Skeletal muscle satellite cell (primary cell): Measurements from ENCODE around the gene FEZ2.
A peak's percentile ranks its signal among the peaks of the same experiment; 100 is the strongest.

Experiments
- H3K27me3 ChIP-seq: 2 replicates; pipeline ENCODE4 v1.7.0; 2013; ENCODE audit warnings: low read length; ENCODE audit not compliant: control insufficient read depth, insufficient read depth
- H3K36me3 ChIP-seq: 2 replicates; pipeline ENCODE4 v1.7.0; 2013; ENCODE audit warnings: mild to moderate bottlenecking, control low read depth, low read length; ENCODE audit not compliant: insufficient read depth
- H3K4me1 ChIP-seq: 2 replicates; pipeline ENCODE4 v1.7.0; 2013; ENCODE audit warnings: low read length; ENCODE audit not compliant: control insufficient read depth, insufficient read depth
- H3K4me2 ChIP-seq: 2 replicates; pipeline ENCODE4 v1.7.0; 2013; ENCODE audit warnings: mild to moderate bottlenecking, low read length
- H3K4me3 ChIP-seq: 2 replicates; pipeline ENCODE4 v1.7.0; 2013; ENCODE audit warnings: low read length
- H3K9ac ChIP-seq: 2 replicates; pipeline ENCODE4 v1.7.0; 2013; ENCODE audit warnings: mild to moderate bottlenecking, low read depth, low read length, moderate library complexity
- H3K9me3 ChIP-seq: replicated peaks from 2 replicates; pipeline ENCODE4 v1.7.0; 2013; ENCODE audit warnings: mild to moderate bottlenecking, control low read depth, low read length

The FEZ2 gene

GRCh38 chr2:36586672-36587071 lies 11.3 kb downstream of the FEZ2 start:
- peaks cover 71% of the 10 kb centered on the region for H3K36me3 ChIP-seq
- peaks cover 30% of the 10 kb centered on the region for H3K4me1 ChIP-seq
- H3K27me3 ChIP-seq: no peaks in the 10 kb centered on the region
- H3K4me3 ChIP-seq: no peak overlapping the region
- no peaks in the 10 kb centered on the region for H3K9me3 ChIP-seq
- H3K4me2 ChIP-seq: no peak overlapping the region
- H3K9ac ChIP-seq: no peak overlapping the region

GRCh38 chr2:36584148-36584794 lies 13.7 kb downstream of the FEZ2 start:
- peaks cover 18% of the 10 kb centered on the region for H3K4me1 ChIP-seq
- no peak overlapping the region for H3K4me2 ChIP-seq
- H3K9me3 ChIP-seq: no peaks in the 10 kb centered on the region
- H3K27me3 ChIP-seq: no peaks in the 10 kb centered on the region
- H3K9ac ChIP-seq: no peak overlapping the region
- no peak overlapping the region for H3K4me3 ChIP-seq
- H3K36me3 ChIP-seq: peaks cover 78% of the 10 kb centered on the region

GRCh38 chr2:36582951-36583350 lies 15.0 kb downstream of the FEZ2 start:
- Histone ChIP-seq H3K9me3 (no peaks in the 10 kb centered on the region), H3K27me3 (no peaks in the 10 kb centered on the region), H3K9ac (no peak overlapping the region), H3K4me2 (no peak overlapping the region), H3K4me1 (peaks cover 22% of the 10 kb centered on the region), H3K36me3 (peaks cover 88% of the 10 kb centered on the region), H3K4me3 (no peak overlapping the region)

- Histone ChIP-seq H3K4me1 (peaks cover 21% of the 10 kb centered on the region), H3K4me2 (no peak overlapping the region), H3K9me3 (no peaks in the 10 kb centered on the region), H3K4me3 (no peak overlapping the region), H3K9ac (no peak overlapping the region), H3K27me3 (no peaks in the 10 kb centered on the region), H3K36me3 (peaks cover 92% of the 10 kb centered on the region)
Observed at GRCh38 chr2:36582538-36582937, 15.4 kb downstream of the FEZ2 start.

GRCh38 chr2:36579297-36579664 lies 18.7 kb downstream of the FEZ2 start:
- H3K9me3 ChIP-seq: no peaks in the 10 kb centered on the region
- peaks cover 89% of the 10 kb centered on the region for H3K36me3 ChIP-seq
- H3K27me3 ChIP-seq: no peaks in the 10 kb centered on the region
- H3K4me3 ChIP-seq: no peak overlapping the region
- H3K9ac ChIP-seq: no peak overlapping the region
- no peak overlapping the region for H3K4me2 ChIP-seq
- H3K4me1 ChIP-seq: peaks cover 16% of the 10 kb centered on the region

- Histone ChIP-seq H3K36me3 (peaks cover 89% of the 10 kb centered on the region), H3K9me3 (no peaks in the 10 kb centered on the region), H3K27me3 (no peaks in the 10 kb centered on the region), H3K9ac (no peak overlapping the region), H3K4me3 (no peak overlapping the region), H3K4me2 (no peak overlapping the region), H3K4me1 (peaks cover 16% of the 10 kb centered on the region)
Observed at GRCh38 chr2:36578343-36579296, 19.3 kb downstream of the FEZ2 start.

- no peaks in the 10 kb centered on the region for H3K9me3 ChIP-seq
- no peak overlapping the region for H3K4me2 ChIP-seq
- H3K4me1 ChIP-seq: peaks cover 18% of the 10 kb centered on the region
- peaks cover 88% of the 10 kb centered on the region for H3K36me3 ChIP-seq
- no peak overlapping the region for H3K9ac ChIP-seq
- no peaks in the 10 kb centered on the region for H3K27me3 ChIP-seq
- H3K4me3 ChIP-seq: no peak overlapping the region
Observed at GRCh38 chr2:36577884-36578283, 20.1 kb downstream of the FEZ2 start.

- peaks cover 74% of the 10 kb centered on the region for H3K36me3 ChIP-seq
Observed at GRCh38 chr2:36574560-36574959, 23.4 kb downstream of the FEZ2 start.

GRCh38 chr2:36573165-36573564 lies 24.8 kb downstream of the FEZ2 start:
- Histone ChIP-seq H3K9me3 (no peaks in the 10 kb centered on the region), H3K4me1 (peaks cover 43% of the 10 kb centered on the region), H3K27me3 (no peaks in the 10 kb centered on the region), H3K36me3 (peaks cover 60% of the 10 kb centered on the region), H3K4me2 (no peak overlapping the region), H3K9ac (no peak overlapping the region), H3K4me3 (no peak overlapping the region)

More at GRCh38 chr2:36574560-36574959, 23.4 kb downstream of the FEZ2 start:
- H3K4me2 ChIP-seq: no peak overlapping the region
- H3K27me3 ChIP-seq: no peaks in the 10 kb centered on the region
- H3K4me3 ChIP-seq: no peak overlapping the region
- no peak overlapping the region for H3K9ac ChIP-seq
- H3K9me3 ChIP-seq: no peaks in the 10 kb centered on the region
- peaks cover 39% of the 10 kb centered on the region for H3K4me1 ChIP-seq

- H3K9me3 ChIP-seq: no peaks in the 10 kb centered on the region
- no peaks in the 10 kb centered on the region for H3K27me3 ChIP-seq
- H3K36me3 ChIP-seq: peaks cover 55% of the 10 kb centered on the region
- H3K9ac ChIP-seq: peak overlapping the region; percentile 24
- no peak overlapping the region for H3K4me2 ChIP-seq
- no peak overlapping the region for H3K4me3 ChIP-seq
- peaks cover 48% of the 10 kb centered on the region for H3K4me1 ChIP-seq
Observed at GRCh38 chr2:36572719-36573059, 25.3 kb downstream of the FEZ2 start.

GRCh38 chr2:36572054-36572718 lies 25.8 kb downstream of the FEZ2 start:
- Histone ChIP-seq H3K9me3 (no peaks in the 10 kb centered on the region), H3K4me2 (no peak overlapping the region), H3K9ac (peak overlapping the region; percentile 24), H3K27me3 (no peaks in the 10 kb centered on the region), H3K4me1 (peaks cover 53% of the 10 kb centered on the region), H3K4me3 (no peak overlapping the region), H3K36me3 (peaks cover 53% of the 10 kb centered on the region)
